Left renal cortex interstitium (tissue), 4 donors: ENCODE data around the gene GRIP2. TPM values are rescaled to one million over a fixed set of nuclear protein-coding genes. Genes with fewer than 3 reads are reported as not detected.
A peak's percentile ranks its signal among the peaks of the same experiment; 100 is the strongest.

Experiments used
- DNase-seq, 4 donors: peaks; one replicate each; pipeline ENCODE4 v3.0.0-alpha.2; 2013; ENCODE audit warnings: low read depth in 4 of 4, low spot score in 2 of 4, missing footprints in 1 of 4
- polyA plus RNA-seq, 4 donors: library from polyadenylated mRNA; unstranded; fragments of 120-200 nt; gene quantifications; one replicate each; pipeline ENCODE4 v1.2.1, GENCODE V29; 2013; ENCODE audit not compliant: insufficient read length in 4 of 4

The GRIP2 gene
- polyA plus RNA-seq, 4 donors, result 0.81 to 1.8 (median 1.2) TPM

- no peak for DNase-seq
Observed at GRCh38 chr3:14562121-14562890, 22.2 kb upstream of the GRIP2 start.

- DNase-seq, result no peak
Observed at GRCh38 chr3:14561051-14561960, 21.2 kb upstream of the GRIP2 start.

GRCh38 chr3:14560110-14560509 lies 20.0 kb upstream of the GRIP2 start:
- no peak for DNase-seq

- DNase-seq, result no peak
Observed at GRCh38 chr3:14558029-14558428, 17.9 kb upstream of the GRIP2 start.

- no peak for DNase-seq
Observed at GRCh38 chr3:14555835-14556234, 15.7 kb upstream of the GRIP2 start.

GRCh38 chr3:14554715-14555114 lies 14.6 kb upstream of the GRIP2 start:
- no peak for DNase-seq

- no peak for DNase-seq
Observed at GRCh38 chr3:14553871-14554270, 13.7 kb upstream of the GRIP2 start.

- DNase-seq, result no peak
Observed at GRCh38 chr3:14552717-14553116, 12.6 kb upstream of the GRIP2 start.

- DNase-seq, result no peak
Observed at GRCh38 chr3:14552041-14552648, 12.0 kb upstream of the GRIP2 start.

GRCh38 chr3:14550651-14551611 lies 10.8 kb upstream of the GRIP2 start:
- DNase-seq, result no peak

GRCh38 chr3:14550181-14550580 lies 10.0 kb upstream of the GRIP2 start:
- DNase-seq, result no peak

- no peak for DNase-seq
Observed at GRCh38 chr3:14549256-14549919, 9.2 kb upstream of the GRIP2 start.

- peak in 1 of 4 donors; percentile 62 for DNase-seq
Observed at GRCh38 chr3:14548321-14548729, 8.2 kb upstream of the GRIP2 start.

- DNase-seq, result no peak
Observed at GRCh38 chr3:14547693-14548092, 7.6 kb upstream of the GRIP2 start.

GRCh38 chr3:14546041-14546440 lies 5.9 kb upstream of the GRIP2 start:
- no peak for DNase-seq

GRCh38 chr3:14545251-14545635 lies 5.1 kb upstream of the GRIP2 start:
- no peak for DNase-seq

- no peak for DNase-seq
Observed at GRCh38 chr3:14544282-14545250, 4.4 kb upstream of the GRIP2 start.

- no peak for DNase-seq
Observed at GRCh38 chr3:14543446-14543845, 3.3 kb upstream of the GRIP2 start.
